Stimulated activated CD8-positive, alpha-beta memory T cell treated with anti-CD3 and anti-CD28 coated beads, Interleukin-2, amount 100 ng/mL, for 1 hour (primary cell): ENCODE measurements around the gene LSM12.

Experiments
- DNase-seq, 2 donors: peaks; one replicate each; pipeline ENCODE4 v3.0.0-alpha.2; 2020; ENCODE audit warnings: low read depth in 2 of 2

Gene LSM12

GRCh38 chr17:43987131-43988021, 79.1 kb downstream of the LSM12 start:
- no peak for DNase-seq

GRCh38 chr17:43986225-43986981, 80.1 kb downstream of the LSM12 start:
- DNase-seq, result no peak

- no peak for DNase-seq
Observed at GRCh38 chr17:43984521-43984920, 82.0 kb downstream of the LSM12 start.
